LNCAP (cell line): ENCODE measurements around the gene ABCA1.

Experiments used
- TF ChIP-seq, protein P1 (sequence below): fragments of 450-650 bp; IDR thresholded peaks from 2 replicates; pipeline ENCODE4 v1.5.1; 2017; ENCODE audit warnings: mild to moderate bottlenecking

The ABCA1 gene

DNA sequence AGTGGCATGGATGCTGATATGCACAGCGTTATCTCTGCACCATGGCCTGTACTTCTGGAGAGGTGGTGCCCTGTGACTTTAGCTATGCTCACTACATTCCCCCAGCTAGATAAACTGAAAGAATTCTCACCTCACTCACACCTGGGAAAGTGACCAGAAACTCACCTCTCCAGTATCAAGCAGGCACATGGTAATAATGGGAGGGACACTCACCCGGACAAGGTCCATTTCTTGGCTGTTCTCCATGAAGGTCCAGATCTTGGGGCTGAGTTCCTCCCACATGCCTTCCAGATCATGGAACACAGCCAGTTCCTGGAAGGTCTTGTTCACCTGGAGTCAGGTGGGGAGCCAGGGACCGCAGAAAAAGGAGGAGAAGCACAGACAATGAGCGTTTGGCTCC lies 91.2 kb downstream of the ABCA1 start:
- TF ChIP-seq, protein P1, sequence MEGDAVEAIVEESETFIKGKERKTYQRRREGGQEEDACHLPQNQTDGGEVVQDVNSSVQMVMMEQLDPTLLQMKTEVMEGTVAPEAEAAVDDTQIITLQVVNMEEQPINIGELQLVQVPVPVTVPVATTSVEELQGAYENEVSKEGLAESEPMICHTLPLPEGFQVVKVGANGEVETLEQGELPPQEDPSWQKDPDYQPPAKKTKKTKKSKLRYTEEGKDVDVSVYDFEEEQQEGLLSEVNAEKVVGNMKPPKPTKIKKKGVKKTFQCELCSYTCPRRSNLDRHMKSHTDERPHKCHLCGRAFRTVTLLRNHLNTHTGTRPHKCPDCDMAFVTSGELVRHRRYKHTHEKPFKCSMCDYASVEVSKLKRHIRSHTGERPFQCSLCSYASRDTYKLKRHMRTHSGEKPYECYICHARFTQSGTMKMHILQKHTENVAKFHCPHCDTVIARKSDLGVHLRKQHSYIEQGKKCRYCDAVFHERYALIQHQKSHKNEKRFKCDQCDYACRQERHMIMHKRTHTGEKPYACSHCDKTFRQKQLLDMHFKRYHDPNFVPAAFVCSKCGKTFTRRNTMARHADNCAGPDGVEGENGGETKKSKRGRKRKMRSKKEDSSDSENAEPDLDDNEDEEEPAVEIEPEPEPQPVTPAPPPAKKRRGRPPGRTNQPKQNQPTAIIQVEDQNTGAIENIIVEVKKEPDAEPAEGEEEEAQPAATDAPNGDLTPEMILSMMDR, result no peak

GRCh38 chr9:104836235-104836634 lies 91.7 kb downstream of the ABCA1 start:
- TF ChIP-seq, protein P1, result no peak

GRCh38 chr9:104835161-104835560 lies 92.8 kb downstream of the ABCA1 start:
- TF ChIP-seq, protein P1, result no peak

GRCh38 chr9:104833696-104834095 lies 94.3 kb downstream of the ABCA1 start:
- TF ChIP-seq, protein P1, result no peak

GRCh38 chr9:104831681-104832080 lies 96.3 kb downstream of the ABCA1 start:
- TF ChIP-seq, protein P1, result no peak

DNA sequence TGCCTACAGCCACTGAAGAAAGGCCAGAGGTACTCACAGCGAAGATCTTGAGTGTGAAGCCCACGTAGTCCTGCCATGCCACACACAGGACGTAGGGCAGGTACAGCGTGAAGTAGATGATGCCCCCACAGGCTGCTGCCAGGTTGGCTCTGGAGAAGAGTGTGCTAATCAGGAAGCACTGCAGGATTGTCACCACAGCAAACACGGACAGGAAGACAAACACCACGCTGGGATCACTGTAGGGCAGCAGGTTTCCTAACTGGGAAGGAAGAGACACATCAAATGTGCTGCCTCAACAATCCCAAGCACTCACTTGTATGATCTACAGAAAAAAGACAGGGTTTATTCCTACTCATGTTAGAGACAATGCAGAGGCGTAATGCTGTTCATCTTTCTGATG lies 101.0 kb downstream of the ABCA1 start:
- TF ChIP-seq, protein P1, result no peak

GRCh38 chr9:104826079-104826775 lies 101.7 kb downstream of the ABCA1 start:
- TF ChIP-seq, protein P1, result no peak

DNA sequence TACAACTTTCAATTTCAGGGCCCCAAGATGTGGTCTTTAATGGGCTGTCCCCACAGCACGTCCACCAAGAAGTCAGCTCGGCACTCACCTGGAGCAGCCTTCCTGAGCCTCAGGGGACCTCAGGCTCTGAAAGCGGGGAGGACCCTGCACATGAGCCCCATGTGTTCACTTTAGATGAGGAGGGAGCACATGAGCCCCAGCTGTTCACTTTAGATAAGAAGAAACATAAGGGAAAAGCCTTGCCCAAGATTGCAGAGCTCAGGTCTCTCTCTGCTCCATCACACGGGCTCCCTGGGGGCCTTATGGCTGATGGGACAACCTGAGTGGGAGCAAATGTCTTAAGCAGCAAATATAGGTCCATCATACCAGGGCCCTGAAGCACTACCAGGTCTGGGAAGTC lies 107.6 kb downstream of the ABCA1 start:
- TF ChIP-seq, protein P1, result no peak
